HFFc6 (cell line): ENCODE measurements around the gene PLCL2. TPM values are rescaled to one million over a fixed set of nuclear protein-coding genes. Genes with fewer than 3 reads are reported as not detected.

Experiments used
- DNase-seq: peaks from one replicate; pipeline ENCODE4 v3.0.0-alpha.2; 2018
- H3K27ac Mint-ChIP-seq: 2 replicates; pipeline ENCODE4 v1.8.0; 2020; ENCODE audit warnings: mild to moderate bottlenecking, mixed read lengths
- H3K27me3 Mint-ChIP-seq: 2 replicates; pipeline ENCODE4 v1.8.0; 2021; ENCODE audit warnings: mild to moderate bottlenecking, moderate library complexity, mixed read lengths; ENCODE audit not compliant: insufficient read depth
- H3K36me3 Mint-ChIP-seq: 2 replicates; pipeline ENCODE4 v1.8.0; 2021; ENCODE audit warnings: low read depth, mixed read lengths
- H3K4me1 Mint-ChIP-seq: 2 replicates; pipeline ENCODE4 v1.8.0; 2020; ENCODE audit warnings: low read depth, mixed read lengths
- H3K4me3 Mint-ChIP-seq: 2 replicates; pipeline ENCODE4 v1.8.0; 2020; ENCODE audit warnings: mild to moderate bottlenecking, moderate library complexity, mixed read lengths
- H3K9me3 Mint-ChIP-seq: 2 replicates; pipeline ENCODE4 v1.8.0; 2020; ENCODE audit warnings: mild to moderate bottlenecking, mixed read lengths
- CTCF ChIP-seq: fragments of 200-600 bp; sonication (generic); IDR thresholded peaks from 2 replicates; pipeline ENCODE4 v1.5.0; 2021; ENCODE audit warnings: antibody characterized with exemption, mild to moderate bottlenecking
- total RNA-seq, 6 experiments: library from RNA; stranded (reverse); fragmentation: NEBNext Ultra II Directional; extraction: Animal tissue kit (Norgen Biotek cat#: 25700); gene quantifications; 2 replicates in 1 of 6; 3 replicates in 5 of 6; pipeline ENCODE4 v1.2.3, GENCODE V29; 2021

Gene PLCL2
- total RNA-seq, 6 experiments from 2014 or later: 3.9 to 6.4 (median 5.7) TPM

DNA sequence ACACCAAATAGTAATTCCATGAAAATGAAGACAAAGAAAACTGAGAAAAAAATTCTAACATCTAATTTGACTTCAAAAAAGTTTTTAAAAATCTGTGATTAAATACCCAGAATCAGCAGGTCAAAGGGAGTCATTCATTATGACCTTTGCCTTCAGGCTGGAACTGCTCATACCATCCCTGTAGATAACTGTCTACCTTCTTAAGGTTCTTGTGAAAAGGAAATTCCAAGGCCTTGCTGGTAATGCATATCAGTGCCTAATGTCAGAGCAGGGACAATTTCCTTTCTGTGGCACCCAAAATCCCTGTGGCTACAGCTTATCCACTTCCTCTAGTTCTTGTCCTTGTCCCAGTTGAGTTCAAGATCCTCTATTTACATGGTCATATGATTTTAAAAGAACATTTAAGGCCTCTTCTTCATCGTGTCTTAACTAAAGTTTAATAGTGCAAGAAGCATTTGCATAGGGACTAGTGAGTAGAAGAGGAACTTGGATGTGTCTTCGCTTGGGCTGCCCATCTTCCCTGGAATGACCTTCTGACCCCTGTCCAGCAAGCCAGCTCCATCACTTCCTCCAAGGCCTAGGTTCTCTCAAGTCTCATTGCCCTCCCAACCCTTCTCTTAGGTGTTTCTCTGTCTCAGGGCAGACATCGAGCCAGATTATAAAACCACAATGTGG, 8.7 kb upstream of the PLCL2 start:
- no peak for TF ChIP-seq CTCF
- H3K9me3 Mint-ChIP-seq: no peaks in the 10 kb centered on the region
- no peak for DNase-seq
- no peaks in the 10 kb centered on the region for H3K36me3 Mint-ChIP-seq
- peaks cover 4% of the 10 kb centered on the region; the same call in 1 of the 2 replicates for H3K27me3 Mint-ChIP-seq
- H3K27ac Mint-ChIP-seq: no peak overlapping the region
- H3K4me3 Mint-ChIP-seq: no peak overlapping the region
- H3K4me1 Mint-ChIP-seq: peaks cover 15% of the 10 kb centered on the region

- Mint-ChIP-seq H3K27me3 (peaks cover 5% of the 10 kb centered on the region; the same call in 1 of the 2 replicates), H3K4me1 (peaks cover 11% of the 10 kb centered on the region), H3K9me3 (no peaks in the 10 kb centered on the region), H3K36me3 (no peaks in the 10 kb centered on the region), H3K4me3 (no peak overlapping the region), H3K27ac (no peak overlapping the region)
- no peak for TF ChIP-seq CTCF
- no peak for DNase-seq
Observed at GRCh38 chr3:16877505-16877904, 7.2 kb upstream of the PLCL2 start.

GRCh38 chr3:16877911-16878310, 6.8 kb upstream of the PLCL2 start:
- Mint-ChIP-seq H3K27ac (no peak overlapping the region), H3K9me3 (no peaks in the 10 kb centered on the region), H3K36me3 (no peaks in the 10 kb centered on the region), H3K4me1 (peaks cover 11% of the 10 kb centered on the region), H3K4me3 (no peak overlapping the region), H3K27me3 (peaks cover 5% of the 10 kb centered on the region; the same call in 1 of the 2 replicates)
- no peak for TF ChIP-seq CTCF
- no peak for DNase-seq

GRCh38 chr3:16881896-16882630, 2.7 kb upstream of the PLCL2 start:
- peaks cover 5% of the 10 kb centered on the region; the same call in 1 of the 2 replicates for H3K27me3 Mint-ChIP-seq
- 0 out of 2 replicates have a peak overlapping the region, but pooled peaks have one; percentile 83 for H3K4me3 Mint-ChIP-seq
- DNase-seq: no peak
- TF ChIP-seq CTCF: no peak
- H3K27ac Mint-ChIP-seq: peak overlapping the region; percentile 92
- no peaks in the 10 kb centered on the region for H3K36me3 Mint-ChIP-seq
- H3K9me3 Mint-ChIP-seq: no peaks in the 10 kb centered on the region
- H3K4me1 Mint-ChIP-seq: peaks cover 35% of the 10 kb centered on the region

- H3K9me3 Mint-ChIP-seq: no peaks in the 10 kb centered on the region
- peak overlapping the region; percentile 92 for H3K27ac Mint-ChIP-seq
Observed at GRCh38 chr3:16883057-16883722, 1.6 kb upstream of the PLCL2 start.

More at GRCh38 chr3:16883057-16883722, 1.6 kb upstream of the PLCL2 start:
- no peak for TF ChIP-seq CTCF
- H3K27me3 Mint-ChIP-seq: peaks cover 5% of the 10 kb centered on the region; the same call in 1 of the 2 replicates
- H3K4me3 Mint-ChIP-seq: peak overlapping the region; percentile 83
- H3K4me1 Mint-ChIP-seq: peaks cover 47% of the 10 kb centered on the region
- no peaks in the 10 kb centered on the region for H3K36me3 Mint-ChIP-seq
- DNase-seq: peak; percentile 60
